H7 (cell line): ENCODE results near the gene TMEM185A. TPM values are rescaled to one million over a fixed set of nuclear protein-coding genes. Genes with fewer than 3 reads are reported as not detected.
"Not testable (repeated sequence)": the region's sequence is repeated elsewhere in the genome, so short reads cannot be mapped to it uniquely, and the experiment has no call there.

Experiments used
- DNase-seq: peaks from one replicate; pipeline ENCODE4 v3.0.0; 2012
- H3K27me3 ChIP-seq: 2 replicates; pipeline ENCODE4 v1.6.0; 2011; ENCODE audit warnings: mild to moderate bottlenecking, low read length; ENCODE audit not compliant: control insufficient read depth, insufficient read depth
- H3K36me3 ChIP-seq: replicated peaks from 2 replicates; pipeline ENCODE4 v1.5.1; 2011; ENCODE audit warnings: low read length; ENCODE audit not compliant: control insufficient read depth, insufficient read depth
- H3K4me3 ChIP-seq: 2 replicates; pipeline ENCODE4 v1.5.1; 2011; ENCODE audit warnings: low read depth, mild to moderate bottlenecking, control low read depth, low read length, moderate library complexity; ENCODE audit not compliant: insufficient read depth
- total RNA-seq: library from RNA; depleted of rRNA; stranded (reverse); fragments of >200 nt; shearing (Covaris generic); gene quantifications from 2 replicates; pipeline ENCODE4 v1.2.3, GENCODE V29; 2014

The TMEM185A gene
- total RNA-seq, 1 experiment from 2014 or later: 36.1 TPM

DNA sequence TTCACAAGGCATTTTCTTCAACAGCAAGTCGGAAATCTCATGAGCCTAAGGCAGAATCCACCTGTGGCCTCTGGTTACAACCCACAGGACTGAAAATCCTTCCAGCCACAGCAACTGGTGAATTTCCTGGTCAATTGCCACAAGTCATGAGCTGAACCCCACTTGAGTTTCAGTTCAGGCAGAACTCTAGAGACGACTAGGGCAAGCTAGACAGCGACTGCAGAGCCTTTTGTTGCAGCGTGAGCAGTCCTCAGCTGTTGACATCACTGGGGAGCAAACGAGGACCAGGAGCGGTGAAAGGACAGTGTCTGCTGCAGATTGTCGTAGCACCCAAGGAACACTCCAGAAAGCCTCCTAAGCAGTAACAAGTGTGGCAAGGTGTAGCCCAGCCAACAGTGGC, 35.6 kb downstream of the TMEM185A start:
- not testable (repeated sequence) for H3K36me3 ChIP-seq, H3K4me3 ChIP-seq, DNase-seq, H3K27me3 ChIP-seq

DNA sequence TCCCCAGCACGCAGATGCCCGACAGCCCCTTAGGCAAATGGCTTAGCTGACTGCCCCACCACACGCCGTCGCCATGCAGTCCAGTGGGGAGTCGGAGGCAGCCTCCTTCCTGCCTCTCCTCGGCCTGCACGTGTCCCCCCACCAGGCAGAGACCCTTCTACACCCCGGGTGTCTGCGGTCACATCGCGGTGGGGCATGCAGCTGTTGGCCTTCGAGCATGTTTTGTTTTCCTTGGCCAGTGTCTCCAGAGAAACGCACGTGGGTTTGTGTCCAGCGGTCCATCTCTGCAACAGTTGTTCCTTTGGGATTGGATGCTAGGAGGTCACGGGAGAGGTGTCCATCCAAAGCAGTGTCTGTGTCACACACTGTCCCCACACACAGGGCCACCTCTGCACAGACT, 36.4 kb downstream of the TMEM185A start, which contains the start of gene HSFX2:
Gene HSFX2, minus strand, starts transcription at position 101 of the 400 bp plus-strand sequence. CDS start 614 bp downstream, outside the sequence.
- not testable (repeated sequence) for H3K27me3 ChIP-seq, DNase-seq, H3K4me3 ChIP-seq, H3K36me3 ChIP-seq

DNA sequence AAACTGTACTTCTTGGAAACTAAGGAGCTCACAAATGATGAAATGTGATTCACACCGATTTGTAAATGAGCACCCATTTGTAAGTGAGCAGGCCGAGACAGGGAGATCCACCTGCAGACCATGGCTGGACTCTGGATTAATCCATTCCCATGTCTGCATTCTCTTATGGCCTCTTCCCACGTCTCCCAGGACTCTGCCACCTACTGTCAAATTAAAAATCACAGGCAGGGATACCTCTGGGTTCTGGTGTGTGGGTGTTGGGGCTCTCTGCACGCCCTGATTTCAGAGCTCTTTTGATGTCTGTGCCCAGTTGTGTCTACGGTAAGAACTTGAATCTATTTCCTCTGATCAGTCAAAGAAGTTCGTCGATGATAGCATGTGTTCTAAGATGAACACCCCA, 40.6 kb downstream of the TMEM185A start:
- not testable (repeated sequence) for H3K27me3 ChIP-seq, H3K4me3 ChIP-seq, DNase-seq, H3K36me3 ChIP-seq

DNA sequence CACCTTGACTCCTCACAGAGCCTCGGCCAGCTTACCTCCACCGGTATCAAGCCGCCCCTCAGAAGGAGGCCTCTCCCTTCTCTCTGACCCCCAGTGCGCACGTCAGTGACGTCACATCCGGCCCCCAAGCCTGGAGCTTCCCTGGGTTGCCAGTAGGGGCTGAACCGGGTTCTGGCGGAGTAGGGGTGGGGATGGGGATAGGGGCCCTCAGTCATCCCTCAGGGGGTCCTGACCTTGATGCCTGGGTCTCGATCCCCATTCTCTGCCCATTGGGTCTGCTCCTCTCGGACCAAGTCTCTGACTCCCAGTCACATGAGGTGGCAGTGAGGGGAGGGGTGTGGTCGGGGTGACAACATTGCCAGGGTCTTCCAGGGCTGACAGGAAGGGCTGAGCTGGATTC, 44.2 kb downstream of the TMEM185A start, which contains the start of gene MAGEA9B:
Gene MAGEA9B, minus strand, starts transcription at position 101 of the 400 bp plus-strand sequence. CDS start 4,280 bp downstream, outside the sequence.
- not testable (repeated sequence) for H3K36me3 ChIP-seq, H3K27me3 ChIP-seq, DNase-seq, H3K4me3 ChIP-seq

DNA sequence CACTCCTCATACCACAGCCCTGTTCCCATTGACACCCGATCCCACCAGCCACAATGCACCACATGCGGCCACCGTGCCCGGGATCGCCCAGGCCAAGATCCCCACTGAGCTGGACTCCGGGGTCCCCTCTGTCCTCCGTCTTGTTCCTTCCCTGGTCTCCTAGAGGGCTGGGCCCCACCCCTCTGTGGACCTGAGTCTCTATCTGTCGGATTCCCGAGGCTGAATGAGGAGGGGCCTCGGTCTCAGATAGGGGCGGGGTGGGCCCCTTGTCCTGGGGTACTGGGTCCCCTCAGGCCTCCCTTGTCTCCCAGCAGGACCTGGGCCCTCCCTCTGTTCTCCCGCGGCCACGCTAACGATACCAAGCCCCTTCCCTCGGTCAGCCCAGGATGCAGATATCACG, 46.0 kb downstream of the TMEM185A start:
- not testable (repeated sequence) for DNase-seq, H3K4me3 ChIP-seq, H3K27me3 ChIP-seq

DNA sequence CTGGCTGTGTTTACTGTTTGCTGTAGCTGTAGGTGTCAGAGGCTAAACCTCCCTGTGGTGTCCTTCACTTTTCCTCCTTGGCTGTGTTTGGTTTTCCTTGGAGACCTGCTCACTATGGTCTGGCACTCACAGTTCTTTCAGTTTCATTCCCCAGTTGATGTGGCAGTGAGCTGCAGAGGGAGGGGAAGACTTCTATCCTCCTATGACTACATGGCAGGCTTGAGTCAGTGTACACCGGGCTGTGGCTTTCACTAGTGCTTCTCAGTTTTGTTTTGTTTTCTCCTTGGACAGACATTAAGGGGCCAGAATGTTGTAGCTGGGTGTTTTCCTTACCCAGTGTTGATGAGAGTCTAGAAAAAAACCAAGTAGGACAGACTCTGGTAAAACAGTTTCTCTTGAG, 58.1 kb downstream of the TMEM185A start:
- DNase-seq, H3K36me3 ChIP-seq, H3K27me3 ChIP-seq, H3K4me3 ChIP-seq: not testable (repeated sequence)

More for the DNA sequence above, 46.0 kb downstream of the TMEM185A start:
- H3K36me3 ChIP-seq: not testable (repeated sequence)

DNA sequence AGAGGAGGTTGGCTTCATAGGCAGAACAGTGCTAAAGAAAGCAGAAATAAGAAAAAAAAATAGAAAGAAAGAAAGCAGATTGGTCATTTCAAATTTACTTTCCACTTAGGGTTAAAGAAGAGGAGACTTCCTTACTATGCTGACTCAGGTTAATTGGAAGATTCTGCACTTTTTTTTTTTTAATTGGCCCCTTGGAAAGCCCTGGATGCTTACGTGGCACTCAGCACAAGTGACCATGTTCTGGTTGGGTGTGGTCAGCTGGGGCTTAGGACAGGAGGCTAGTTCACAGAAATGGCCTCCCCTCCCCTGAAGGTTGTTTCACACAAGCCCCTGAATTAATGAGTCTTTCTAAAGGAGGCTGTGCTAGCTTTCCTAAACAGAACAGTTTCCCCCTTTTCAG, 58.8 kb downstream of the TMEM185A start:
- DNase-seq: no peak
- no peak overlapping the region for H3K4me3 ChIP-seq
- H3K27me3 ChIP-seq: no peaks in the 10 kb centered on the region
- no peaks in the 10 kb centered on the region for H3K36me3 ChIP-seq

DNA sequence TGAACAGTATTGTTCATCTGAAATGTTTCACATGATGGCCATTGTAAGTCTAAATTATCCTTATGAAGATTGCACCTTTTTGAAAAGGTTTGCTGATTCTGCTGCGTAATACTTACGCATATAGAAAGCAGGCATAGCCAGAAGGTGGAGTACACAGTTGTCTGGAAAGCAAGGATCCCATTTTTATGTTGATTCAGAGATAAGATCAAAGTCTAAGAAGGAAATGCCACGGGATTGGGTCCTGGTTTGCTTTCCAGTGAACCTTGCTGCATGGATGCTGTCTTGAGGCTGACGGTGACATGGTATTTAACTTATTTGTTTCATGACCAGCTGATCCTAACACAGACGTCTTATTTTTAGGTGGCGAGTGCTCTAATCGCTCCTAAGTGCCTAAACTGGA, 59.8 kb downstream of the TMEM185A start:
- H3K36me3 ChIP-seq: no peaks in the 10 kb centered on the region
- no peaks in the 10 kb centered on the region for H3K27me3 ChIP-seq
- no peak for DNase-seq
- no peak overlapping the region for H3K4me3 ChIP-seq

DNA sequence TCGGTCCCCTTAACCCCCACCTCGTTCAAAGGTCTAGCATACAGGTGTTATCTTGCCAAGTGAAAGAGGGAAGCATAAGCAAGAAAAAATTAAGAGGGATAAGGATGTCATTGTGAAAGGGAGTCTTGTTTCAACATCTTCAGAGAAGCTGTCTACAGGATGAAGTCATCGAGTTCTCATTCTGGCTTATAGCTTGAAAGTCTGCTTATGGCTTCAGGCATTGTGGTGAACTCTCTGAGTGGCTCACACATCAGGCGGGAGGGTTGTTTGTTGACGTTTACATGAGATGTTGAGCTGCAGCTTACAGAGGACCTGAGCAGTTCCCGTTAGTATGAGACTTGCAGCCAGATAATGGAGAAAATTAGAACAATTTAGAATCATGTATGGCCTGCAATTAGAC, 60.9 kb downstream of the TMEM185A start:
- no peak for DNase-seq
- Histone ChIP-seq H3K27me3 (no peaks in the 10 kb centered on the region), H3K36me3 (no peaks in the 10 kb centered on the region), H3K4me3 (no peak overlapping the region)

DNA sequence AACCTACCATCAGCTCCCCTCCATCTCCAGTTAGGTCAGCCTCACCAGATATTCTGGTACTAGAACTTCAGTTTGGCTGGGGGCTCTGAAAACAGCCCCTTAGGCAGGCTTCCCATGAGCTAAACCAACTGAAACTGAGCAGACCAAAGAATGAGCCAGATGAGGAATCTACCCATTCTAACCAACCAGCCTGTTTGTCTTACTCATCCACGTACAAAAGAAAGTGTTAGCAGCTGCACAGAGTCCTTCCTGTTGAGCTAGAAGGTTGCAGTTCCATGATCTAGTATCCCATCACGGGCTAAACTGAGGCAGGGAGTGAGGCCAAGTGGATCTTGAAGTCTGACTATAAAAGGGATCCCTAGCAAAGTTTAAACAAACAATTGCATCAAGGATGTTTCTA, 61.8 kb downstream of the TMEM185A start:
- no peak overlapping the region for H3K4me3 ChIP-seq
- no peaks in the 10 kb centered on the region for H3K36me3 ChIP-seq
- no peak for DNase-seq
- H3K27me3 ChIP-seq: no peaks in the 10 kb centered on the region

DNA sequence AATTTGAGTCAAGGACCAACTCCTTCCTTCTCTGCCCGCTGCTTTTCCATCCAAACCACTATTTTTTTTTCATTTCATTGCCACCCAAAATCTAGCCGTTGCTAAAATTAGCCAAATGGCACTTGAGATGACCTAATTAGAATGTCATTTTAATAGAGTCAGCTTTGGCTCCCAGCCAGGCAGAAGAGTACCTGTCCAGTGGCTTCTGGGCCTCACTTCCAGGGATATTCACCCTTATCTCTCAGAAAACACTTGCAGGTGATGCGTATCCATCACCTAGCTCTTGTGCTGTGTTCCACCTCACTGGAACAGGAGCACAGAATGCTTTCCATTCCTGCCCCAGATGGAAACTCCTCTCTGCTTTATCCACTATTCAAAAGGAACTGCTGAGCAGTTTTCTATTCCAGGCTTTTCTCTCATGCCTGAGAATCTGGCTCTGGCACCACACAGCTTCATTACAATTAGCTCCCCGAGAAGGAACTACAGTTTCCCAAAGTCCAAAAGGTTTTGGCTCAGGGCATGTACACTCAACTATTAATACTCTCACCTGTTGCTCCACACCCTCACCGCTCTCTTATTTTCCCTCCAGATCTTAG, 62.8 kb downstream of the TMEM185A start:
- no peak overlapping the region for H3K4me3 ChIP-seq
- no peak for DNase-seq
- H3K27me3 ChIP-seq: no peaks in the 10 kb centered on the region
- H3K36me3 ChIP-seq: no peaks in the 10 kb centered on the region

DNA sequence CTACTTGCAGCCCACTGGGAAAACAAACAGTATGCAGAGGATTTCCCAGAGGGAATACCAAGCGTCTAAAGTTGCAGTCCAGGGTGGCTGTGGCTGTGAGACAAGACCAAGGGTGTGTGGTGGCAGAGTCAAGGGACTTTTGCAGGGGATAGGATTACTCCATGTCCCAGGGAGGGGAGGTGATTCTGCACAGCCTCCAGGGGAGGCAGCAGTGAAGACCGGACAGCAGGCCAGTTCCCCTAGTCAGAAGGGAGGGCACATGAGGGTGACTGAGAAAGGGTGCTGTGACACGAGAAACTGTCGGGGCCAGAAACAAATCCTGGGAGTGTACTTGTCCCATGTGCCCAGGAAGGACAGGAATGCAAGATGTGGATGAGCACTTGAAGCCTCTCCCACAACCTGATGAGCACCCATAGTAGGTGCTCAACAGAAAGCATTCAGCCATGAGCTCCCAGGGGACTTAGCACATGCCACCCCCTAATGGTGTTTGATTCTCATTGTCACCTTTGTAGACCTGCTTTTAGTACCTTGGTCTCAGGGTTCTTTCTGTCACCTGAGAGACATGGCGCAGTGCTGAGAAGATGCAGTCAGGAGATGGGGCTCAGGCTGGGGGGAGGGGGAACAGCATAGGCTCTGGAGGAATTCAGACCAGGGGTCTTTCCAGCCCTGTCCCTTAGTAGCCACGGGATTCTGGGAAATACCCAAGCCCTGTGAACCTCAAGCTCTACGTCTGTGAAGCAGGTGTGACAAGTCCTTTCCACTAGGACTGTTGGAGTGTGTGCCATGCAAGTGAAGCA, 63.8 kb downstream of the TMEM185A start:
- no peak overlapping the region for H3K4me3 ChIP-seq
- no peak for DNase-seq
- no peaks in the 10 kb centered on the region for H3K27me3 ChIP-seq
- H3K36me3 ChIP-seq: no peaks in the 10 kb centered on the region

DNA sequence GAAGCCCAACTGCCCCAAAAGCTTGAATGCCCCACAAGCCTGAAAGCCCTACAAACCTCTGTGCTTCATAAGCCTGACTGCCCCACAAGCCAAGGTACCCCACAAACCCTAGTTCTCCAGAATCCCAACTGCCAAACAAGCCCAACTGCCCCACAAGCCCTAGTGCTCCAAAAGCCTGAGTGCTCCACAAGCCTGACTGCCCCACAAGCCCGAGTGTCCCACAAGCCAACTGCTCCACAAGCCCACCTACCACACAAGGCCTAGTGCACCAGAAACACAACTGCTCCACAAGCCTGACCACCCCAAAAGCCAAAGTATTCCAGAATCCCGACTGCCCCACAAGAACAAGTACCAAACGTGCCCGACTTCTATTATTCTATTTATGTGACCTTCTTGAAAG, 68.2 kb downstream of the TMEM185A start:
- Histone ChIP-seq H3K4me3 (no peak overlapping the region), H3K27me3 (no peaks in the 10 kb centered on the region), H3K36me3 (no peaks in the 10 kb centered on the region)
- no peak for DNase-seq

DNA sequence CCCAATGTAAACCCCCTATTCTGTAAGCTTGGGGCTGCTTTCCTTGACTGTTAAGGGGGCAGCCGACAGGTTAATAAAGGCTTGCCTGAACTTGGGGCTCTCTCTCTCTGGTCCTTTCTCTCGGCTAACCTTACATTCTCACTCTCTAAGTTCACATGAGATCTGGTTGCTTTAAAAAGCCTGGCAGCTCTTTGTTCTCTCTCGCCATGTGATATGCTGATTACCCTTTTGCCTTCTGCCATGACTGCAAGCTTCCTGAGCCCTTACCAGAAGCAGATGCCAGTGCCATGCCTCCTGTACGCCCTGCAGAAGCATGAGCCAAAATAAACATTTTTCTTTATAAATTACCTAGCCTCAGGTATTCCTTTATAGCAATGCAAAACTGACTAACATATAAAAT, 76.3 kb downstream of the TMEM185A start:
- H3K4me3 ChIP-seq, H3K27me3 ChIP-seq, H3K36me3 ChIP-seq, DNase-seq: not testable (repeated sequence)

DNA sequence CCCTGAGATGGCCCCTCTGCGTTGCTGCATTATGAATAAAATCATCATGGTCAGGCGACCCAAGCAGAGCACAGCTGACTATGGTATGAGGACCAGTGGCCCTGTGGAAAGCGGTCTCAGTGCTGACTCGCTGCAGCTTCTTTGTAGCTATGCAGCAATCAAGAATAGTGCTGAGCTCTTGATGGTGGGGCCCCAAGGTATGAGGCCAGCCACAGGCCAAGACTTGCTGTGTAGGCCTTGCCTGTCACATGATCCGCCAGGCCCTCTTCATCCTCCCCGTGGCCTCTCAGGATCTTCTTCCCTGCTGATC, 79.7 kb downstream of the TMEM185A start:
- not testable (repeated sequence) for H3K36me3 ChIP-seq, DNase-seq, H3K4me3 ChIP-seq, H3K27me3 ChIP-seq
